Parathyroid adenoma (tissue), 2 donors: ENCODE results near the gene DPY19L3.
A peak's percentile ranks its signal among the peaks of the same experiment; 100 is the strongest.
"Not testable (repeated sequence)": the region's sequence is repeated elsewhere in the genome, so short reads cannot be mapped to it uniquely, and the experiment has no call there.

Source experiments
- H2AFZ ChIP-seq: fragments of 300-600 bp; sonication (generic); one replicate; pipeline ENCODE4 v1.7.0; 2017; ENCODE audit warnings: antibody characterized with exemption, mild to moderate bottlenecking
- H3K27ac ChIP-seq: fragments of 300-600 bp; sonication (generic); one replicate; pipeline ENCODE4 v1.7.0; 2017
- H3K27me3 ChIP-seq: fragments of 300-600 bp; sonication (generic); one replicate; pipeline ENCODE4 v1.7.0; 2017; ENCODE audit warnings: low read length; ENCODE audit not compliant: control insufficient read depth, insufficient read depth
- H3K36me3 ChIP-seq: fragments of 300-600 bp; sonication (generic); one replicate; pipeline ENCODE4 v1.7.0; 2017; ENCODE audit warnings: low read length; ENCODE audit not compliant: control insufficient read depth, insufficient read depth
- H3K4me1 ChIP-seq: fragments of 300-600 bp; sonication (generic); one replicate; pipeline ENCODE4 v1.7.0; 2017; ENCODE audit warnings: control low read depth
- H3K4me2 ChIP-seq: fragments of 300-600 bp; sonication (generic); one replicate; pipeline ENCODE4 v1.7.0; 2017; ENCODE audit warnings: low read length
- H3K4me3 ChIP-seq: fragments of 300-600 bp; sonication (generic); one replicate; pipeline ENCODE4 v1.7.0; 2017; ENCODE audit warnings: low read depth, low read length
- H3K79me2 ChIP-seq: fragments of 300-600 bp; sonication (generic); one replicate; pipeline ENCODE4 v1.7.0; 2017; ENCODE audit warnings: control low read depth
- H3K9ac ChIP-seq: fragments of 300-600 bp; sonication (generic); one replicate; pipeline ENCODE4 v1.7.0; 2017; ENCODE audit warnings: mild to moderate bottlenecking
- H3K9me3 ChIP-seq: fragments of 300-600 bp; sonication (generic); one replicate; pipeline ENCODE4 v1.7.0; 2017; ENCODE audit warnings: low read length; ENCODE audit not compliant: control insufficient read depth
- CTCF ChIP-seq: fragments of 300-600 bp; sonication (generic); IDR thresholded peaks from one replicate; pipeline ENCODE4 v1.7.0; 2017; ENCODE audit warnings: antibody characterized with exemption, mild to moderate bottlenecking
- donor health status: primary hyperparathyroidism.

The DPY19L3 gene

GRCh38 chr19:32418155-32418554 is 12.6 kb downstream of the DPY19L3 start:
- no peak for TF ChIP-seq CTCF
- H3K4me1 ChIP-seq: peaks cover 15% of the 10 kb centered on the region

GRCh38 chr19:32421589-32422361 is 16.2 kb downstream of the DPY19L3 start:
- Histone ChIP-seq H3K79me2 (no peaks in the 10 kb centered on the region), H3K27ac (no peak overlapping the region), H3K9ac (no peak overlapping the region), H3K4me3 (no peak overlapping the region), H3K36me3 (no peaks in the 10 kb centered on the region), H3K4me2 (peak overlapping the region; percentile 33), H2AFZ (no peak overlapping the region), H3K9me3 (no peaks in the 10 kb centered on the region), H3K27me3 (no peaks in the 10 kb centered on the region), H3K4me1 (peaks cover 20% of the 10 kb centered on the region)
- no peak for TF ChIP-seq CTCF

More at GRCh38 chr19:32418155-32418554, 12.6 kb downstream of the DPY19L3 start:
- Histone ChIP-seq H3K9me3 (no peaks in the 10 kb centered on the region), H3K36me3 (no peaks in the 10 kb centered on the region), H3K4me3 (no peak overlapping the region), H3K4me2 (peak overlapping the region; percentile 18), H3K27me3 (no peaks in the 10 kb centered on the region), H3K9ac (no peak overlapping the region), H3K79me2 (no peaks in the 10 kb centered on the region), H2AFZ (peak overlapping the region; percentile 15), H3K27ac (no peak overlapping the region)

GRCh38 chr19:32422435-32422834 is 16.9 kb downstream of the DPY19L3 start:
- no peak for TF ChIP-seq CTCF
- Histone ChIP-seq H3K36me3 (no peaks in the 10 kb centered on the region), H3K9ac (no peak overlapping the region)

GRCh38 chr19:32423944-32424343 is 18.4 kb downstream of the DPY19L3 start:
- H3K4me2 ChIP-seq, H3K27me3 ChIP-seq, H3K9me3 ChIP-seq, H3K79me2 ChIP-seq, H3K27ac ChIP-seq, H2AFZ ChIP-seq, H3K36me3 ChIP-seq, H3K9ac ChIP-seq, H3K4me3 ChIP-seq: not testable (repeated sequence)
- H3K4me1 ChIP-seq: peaks cover 14% of the 10 kb centered on the region

More at GRCh38 chr19:32422435-32422834, 16.9 kb downstream of the DPY19L3 start:
- Histone ChIP-seq H3K4me1 (peaks cover 20% of the 10 kb centered on the region), H3K4me3 (no peak overlapping the region), H3K27ac (no peak overlapping the region), H3K27me3 (no peaks in the 10 kb centered on the region), H3K9me3 (no peaks in the 10 kb centered on the region), H2AFZ (no peak overlapping the region), H3K4me2 (no peak overlapping the region), H3K79me2 (no peaks in the 10 kb centered on the region)

- no peak for TF ChIP-seq CTCF
- Histone ChIP-seq H2AFZ (no peak overlapping the region), H3K9ac (no peak overlapping the region)
Measured at GRCh38 chr19:32427536-32427935, 22.0 kb downstream of the DPY19L3 start.

More at GRCh38 chr19:32427536-32427935, 22.0 kb downstream of the DPY19L3 start:
- no peak overlapping the region for H3K4me2 ChIP-seq
- H3K4me1 ChIP-seq: peaks cover 7% of the 10 kb centered on the region
- H3K27me3 ChIP-seq: no peaks in the 10 kb centered on the region
- H3K79me2 ChIP-seq: no peaks in the 10 kb centered on the region
- no peak overlapping the region for H3K4me3 ChIP-seq
- no peak overlapping the region for H3K27ac ChIP-seq
- H3K9me3 ChIP-seq: no peaks in the 10 kb centered on the region
- no peaks in the 10 kb centered on the region for H3K36me3 ChIP-seq
